Subcutaneous abdominal adipose tissue (tissue), 5 donors: ENCODE measurements around the gene CADM4.
"Not testable (repeated sequence)": the region's sequence is repeated elsewhere in the genome, so short reads cannot be mapped to it uniquely, and the experiment has no call there.

Experiments
- H3K27ac ChIP-seq: one replicate; pipeline ENCODE4 v1.7.0; 2013; ENCODE audit warnings: low read depth, mild to moderate bottlenecking, inconsistent platforms, low read length, moderate library complexity
- H3K27me3 ChIP-seq, 5 donors: one replicate each; pipeline ENCODE4 v1.7.0; 2013; ENCODE audit warnings: low read length in 5 of 5, inconsistent platforms in 1 of 5; ENCODE audit not compliant: control insufficient read depth in 5 of 5, insufficient read depth in 4 of 5
- H3K36me3 ChIP-seq, 5 donors: one replicate each; pipeline ENCODE4 v1.7.0; 2013; ENCODE audit warnings: low read length in 5 of 5; ENCODE audit not compliant: control insufficient read depth in 5 of 5, insufficient read depth in 5 of 5
- H3K4me1 ChIP-seq, 5 donors: one replicate each; pipeline ENCODE4 v1.7.0; 2013; ENCODE audit warnings: low read length in 5 of 5, mild to moderate bottlenecking in 3 of 5, moderate library complexity in 1 of 5; ENCODE audit not compliant: control insufficient read depth in 5 of 5, insufficient read depth in 5 of 5
- H3K4me3 ChIP-seq, 5 donors: one replicate each; pipeline ENCODE4 v1.7.0; 2013; ENCODE audit warnings: low read length in 5 of 5, low read depth in 1 of 5
- H3K9ac ChIP-seq, 5 donors: one replicate each; pipeline ENCODE4 v1.7.0; 2013; ENCODE audit warnings: low read length in 5 of 5, mild to moderate bottlenecking in 4 of 5, moderate library complexity in 3 of 5
- H3K9me3 ChIP-seq, 5 donors: one replicate each; pipeline ENCODE4 v1.7.0; 2013; ENCODE audit warnings: low read length in 5 of 5; ENCODE audit not compliant: control insufficient read depth in 5 of 5
- donor health status: healthy.
- donor health status: healthy.
- donor health status: healthy.
- donor health status: healthy.
- donor health status: healthy.

CADM4 gene

GRCh38 chr19:43635561-43635940 lies 4.1 kb downstream of the CADM4 start:
- Histone ChIP-seq H3K27me3 (peaks cover 5 to 32% (median 25%) of the 10 kb centered on the region in 5 donors), H3K4me1 (peaks cover 0 to 12% (median 11%) of the 10 kb centered on the region in 5 donors)
- H3K27ac ChIP-seq, H3K4me3 ChIP-seq, H3K36me3 ChIP-seq, H3K9me3 ChIP-seq, H3K9ac ChIP-seq: not testable (repeated sequence)

DNA sequence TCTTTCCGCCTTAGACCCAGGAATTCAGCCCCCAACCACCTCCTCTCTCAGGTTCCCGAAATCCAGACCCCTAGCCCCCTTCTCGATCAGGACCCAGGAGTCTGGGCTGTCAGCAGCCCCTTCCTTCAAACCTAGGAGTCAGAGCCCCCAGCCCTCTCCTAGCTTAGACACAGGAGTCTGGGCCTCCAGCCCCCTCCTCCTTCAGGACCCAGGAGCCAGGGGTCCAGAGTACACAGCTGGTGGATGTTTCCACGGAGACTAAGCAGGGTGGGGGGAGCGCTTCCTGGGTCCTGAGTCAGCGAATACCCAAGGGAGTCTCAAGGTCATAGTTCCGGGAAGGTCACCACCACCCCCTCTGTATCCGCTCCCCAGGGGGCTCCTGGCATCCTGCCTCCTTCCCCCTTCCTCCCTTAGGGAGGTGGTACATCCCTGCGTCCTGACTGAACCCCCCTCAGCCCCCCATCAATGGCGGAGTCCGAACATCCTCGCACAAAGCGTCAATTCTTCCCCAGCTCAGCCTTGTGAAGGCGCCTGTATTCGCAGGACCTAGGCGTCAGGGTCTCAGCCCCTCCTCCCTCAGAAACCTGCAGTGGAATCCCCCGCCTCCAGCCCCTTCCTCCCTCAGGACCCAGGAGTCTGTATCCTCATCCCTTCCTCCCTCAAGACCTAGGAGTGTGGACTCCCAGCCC lies 4.6 kb downstream of the CADM4 start:
- H3K9me3 ChIP-seq = no peaks in the 10 kb centered on the region
- peaks cover 0 to 7% (median 6%) of the 10 kb centered on the region in 5 donors for H3K4me1 ChIP-seq
- H3K4me3 ChIP-seq = no peak overlapping the region
- peaks cover 5 to 27% (median 20%) of the 10 kb centered on the region in 5 donors for H3K27me3 ChIP-seq
- H3K36me3 ChIP-seq = no peaks in the 10 kb centered on the region
- H3K9ac ChIP-seq = no peak overlapping the region
- H3K27ac ChIP-seq = no peak overlapping the region

GRCh38 chr19:43634506-43634871 lies 5.2 kb downstream of the CADM4 start:
- Histone ChIP-seq H3K9me3 (no peaks in the 10 kb centered on the region), H3K4me1 (peaks cover 0 to 5% (median 4%) of the 10 kb centered on the region in 5 donors), H3K27me3 (peaks cover 5 to 27% (median 18%) of the 10 kb centered on the region in 5 donors), H3K9ac (no peak overlapping the region), H3K4me3 (no peak overlapping the region), H3K36me3 (no peaks in the 10 kb centered on the region), H3K27ac (no peak overlapping the region)

DNA sequence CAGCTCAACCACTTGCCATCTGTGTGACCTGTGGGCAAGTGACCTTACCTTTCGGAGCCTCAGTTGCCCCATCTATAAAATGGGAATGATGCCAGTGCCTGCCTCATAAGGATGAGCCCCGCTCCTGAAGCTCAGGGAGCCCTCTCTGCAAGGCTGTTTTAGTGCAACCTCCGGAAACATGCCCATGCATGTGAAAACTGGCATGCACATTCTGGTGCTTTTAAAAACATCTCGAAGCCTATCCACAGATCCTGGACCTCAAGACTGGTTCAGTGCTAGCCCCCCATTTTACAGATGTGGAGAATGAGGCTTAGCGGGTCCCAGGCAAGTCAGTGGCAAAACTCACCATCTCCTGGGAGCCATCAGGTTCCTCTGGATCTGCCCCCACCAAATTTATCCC lies 5.6 kb downstream of the CADM4 start:
- peaks cover 5 to 25% (median 15%) of the 10 kb centered on the region in 5 donors for H3K27me3 ChIP-seq
- H3K36me3 ChIP-seq = no peaks in the 10 kb centered on the region
- no peak overlapping the region for H3K9ac ChIP-seq
- H3K4me3 ChIP-seq = no peak overlapping the region
- H3K9me3 ChIP-seq = no peaks in the 10 kb centered on the region
- peaks cover 0 to 2% (median 2%) of the 10 kb centered on the region in 5 donors for H3K4me1 ChIP-seq
- H3K27ac ChIP-seq = no peak overlapping the region

DNA sequence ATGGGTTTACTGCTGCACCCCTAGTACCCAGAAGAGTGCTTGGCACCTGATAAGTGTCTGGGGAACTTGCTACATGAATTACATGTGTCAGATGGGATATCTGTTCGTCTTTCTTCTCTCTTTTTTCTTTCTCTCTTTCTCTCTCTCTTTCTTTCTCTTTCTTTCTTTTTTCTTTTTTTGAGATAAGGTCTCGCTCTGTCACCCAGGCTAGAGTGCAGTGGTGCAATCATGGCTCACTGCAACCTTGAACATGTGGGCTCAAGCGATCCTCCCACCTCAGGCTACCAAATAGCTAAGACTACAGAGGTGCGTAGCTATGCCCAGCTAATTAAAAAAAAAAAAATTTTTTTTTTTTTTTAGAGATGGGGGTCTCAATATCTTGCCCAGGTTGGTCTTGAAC lies 6.1 kb downstream of the CADM4 start:
- Histone ChIP-seq H3K4me3 (no peak overlapping the region), H3K4me1 (no peaks in the 10 kb centered on the region), H3K36me3 (no peaks in the 10 kb centered on the region), H3K27ac (no peak overlapping the region), H3K27me3 (peaks cover 5 to 20% (median 11%) of the 10 kb centered on the region in 5 donors), H3K9ac (no peak overlapping the region), H3K9me3 (no peaks in the 10 kb centered on the region)

- H3K27ac ChIP-seq = no peak overlapping the region
- no peak overlapping the region for H3K9ac ChIP-seq
- no peaks in the 10 kb centered on the region for H3K9me3 ChIP-seq
- H3K4me1 ChIP-seq = no peaks in the 10 kb centered on the region
- H3K4me3 ChIP-seq = no peak overlapping the region
- H3K36me3 ChIP-seq = no peaks in the 10 kb centered on the region
- H3K27me3 ChIP-seq = peaks cover 8 to 19% (median 15%) of the 10 kb centered on the region in 5 donors
These were observed 8.2 kb downstream of the CADM4 start for GRCh38 chr19:43631491-43631890.

DNA sequence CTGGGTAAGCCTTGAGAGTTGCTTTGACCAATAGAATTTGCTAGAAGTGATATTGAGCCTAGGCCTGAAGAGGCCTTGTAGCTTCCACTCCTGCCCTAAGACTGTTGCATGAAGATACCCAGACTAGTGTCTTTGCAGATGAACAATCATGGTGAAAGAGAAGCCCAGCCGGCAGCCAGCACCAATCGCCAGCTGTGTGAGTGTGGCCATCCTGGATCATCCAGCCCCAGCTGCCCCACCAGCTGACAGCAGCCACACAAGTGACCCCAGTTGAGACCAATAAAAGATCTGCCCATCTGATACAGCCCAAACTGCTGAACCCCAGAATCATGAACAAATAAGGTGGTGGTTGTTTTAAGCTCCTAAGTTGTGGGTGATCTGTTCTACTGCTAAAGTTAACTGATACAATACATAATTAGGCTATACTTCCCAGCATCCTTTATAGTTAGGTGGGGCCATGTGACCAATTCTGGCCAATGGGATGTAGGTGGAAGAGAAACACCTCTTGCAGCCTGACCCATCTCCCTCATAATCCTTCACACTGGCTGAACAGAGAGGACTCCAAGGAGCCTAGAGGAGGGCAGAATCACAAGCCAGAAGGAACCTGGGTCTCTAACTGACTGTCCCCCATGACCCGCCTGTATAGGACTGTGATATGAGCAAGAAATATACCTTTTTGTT lies 10.9 kb downstream of the CADM4 start:
- H3K4me1 ChIP-seq = peaks cover 0 to 3% (median 0%) of the 10 kb centered on the region in 5 donors
- H3K27ac ChIP-seq = no peak overlapping the region
- H3K9ac ChIP-seq = no peak overlapping the region
- peaks cover 3 to 15% (median 10%) of the 10 kb centered on the region in 5 donors for H3K27me3 ChIP-seq
- no peak overlapping the region for H3K4me3 ChIP-seq
- no peaks in the 10 kb centered on the region for H3K9me3 ChIP-seq
- no peaks in the 10 kb centered on the region for H3K36me3 ChIP-seq

GRCh38 chr19:43626838-43627237 lies 12.8 kb downstream of the CADM4 start:
- Histone ChIP-seq H3K27ac (no peak overlapping the region), H3K27me3 (peaks cover 3 to 15% (median 10%) of the 10 kb centered on the region in 5 donors), H3K9ac (no peak overlapping the region), H3K9me3 (no peaks in the 10 kb centered on the region), H3K4me3 (no peak overlapping the region), H3K4me1 (peaks cover 0 to 3% (median 0%) of the 10 kb centered on the region in 5 donors), H3K36me3 (no peaks in the 10 kb centered on the region)

DNA sequence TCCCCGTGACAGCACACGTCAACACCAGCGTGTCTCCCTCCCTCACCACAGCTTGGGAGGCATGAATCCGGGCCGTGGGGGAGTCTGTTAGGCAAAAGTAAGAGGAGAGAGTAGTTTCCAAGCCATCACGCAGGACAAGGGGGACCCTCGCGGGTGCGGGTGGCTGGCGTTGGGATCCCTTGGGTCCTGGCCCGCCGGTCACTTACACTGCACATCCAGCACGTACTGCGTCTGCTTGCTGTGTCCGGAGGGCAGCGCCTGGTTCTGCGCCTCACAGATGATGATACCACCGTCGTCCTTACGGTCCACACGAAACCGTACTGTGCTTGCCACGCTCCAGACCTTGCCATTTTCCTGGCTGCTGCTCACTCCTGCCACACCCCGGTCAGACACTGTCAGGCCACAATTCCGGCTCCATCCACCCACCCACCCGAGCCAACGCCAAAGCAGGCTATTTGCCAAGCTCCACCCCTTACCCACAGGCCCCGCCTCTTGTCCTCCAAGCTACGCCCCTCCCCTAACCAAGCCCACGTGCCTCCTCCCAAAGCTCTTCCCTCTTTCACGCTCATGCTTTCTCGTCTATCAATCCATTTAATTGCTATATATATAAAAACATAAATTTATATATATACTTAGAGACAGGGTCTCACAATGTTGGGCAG lies 13.6 kb downstream of the CADM4 start:
- Histone ChIP-seq H3K9me3 (no peaks in the 10 kb centered on the region), H3K4me3 (no peak overlapping the region)

GRCh38 chr19:43624933-43625332 lies 14.7 kb downstream of the CADM4 start:
- Histone ChIP-seq H3K27ac (no peak overlapping the region), H3K36me3 (no peaks in the 10 kb centered on the region), H3K27me3 (peaks cover 3 to 15% (median 10%) of the 10 kb centered on the region in 5 donors)

More for the DNA sequence above, 13.6 kb downstream of the CADM4 start:
- H3K27ac ChIP-seq = no peak overlapping the region
- H3K27me3 ChIP-seq = peaks cover 3 to 15% (median 10%) of the 10 kb centered on the region in 5 donors
- H3K36me3 ChIP-seq = no peaks in the 10 kb centered on the region
- peaks cover 0 to 3% (median 0%) of the 10 kb centered on the region in 5 donors for H3K4me1 ChIP-seq
- no peak overlapping the region for H3K9ac ChIP-seq

More at GRCh38 chr19:43624933-43625332, 14.7 kb downstream of the CADM4 start:
- no peak overlapping the region for H3K4me3 ChIP-seq
- H3K9ac ChIP-seq = no peak overlapping the region
- no peaks in the 10 kb centered on the region for H3K9me3 ChIP-seq
- peaks cover 0 to 9% (median 5%) of the 10 kb centered on the region in 5 donors for H3K4me1 ChIP-seq
